ENCODE data around the gene APOA5.
"Not testable (repeated sequence)": the region's sequence is repeated elsewhere in the genome, so short reads cannot be mapped to it uniquely, and the experiment has no call there.

Gene APOA5

GRCh38 chr11:116801662-116802061, 10.0 kb upstream of the APOA5 start:
- not testable (repeated sequence) for H3K4me1 ChIP-seq (ENCODE audit: control insufficient read depth in 2 of 2, insufficient read depth in 1 of 2, low read depth in 1 of 2, low read length in 2 of 2); H3K9me3 ChIP-seq (replicated peaks in 1 of 2; ENCODE audit: control insufficient read depth in 2 of 2, insufficient read depth in 1 of 2, low read depth in 1 of 2, low read length in 2 of 2); H3K79me1 ChIP-seq (ENCODE audit: low read depth, low read length); H3K27ac ChIP-seq (replicated peaks; ENCODE audit: low read length); H4K91ac ChIP-seq (ENCODE audit: low read depth, low read length, poor library complexity); H3K18ac ChIP-seq (ENCODE audit: low read length); H3K4me2 ChIP-seq (ENCODE audit: insufficient read depth, low read length, poor library complexity, severe bottlenecking); H3K14ac ChIP-seq (ENCODE audit: low read length); DNase-seq (ENCODE audit: low spot score); H3K4me3 ChIP-seq (ENCODE audit: low read length in 2 of 2); H2BK12ac ChIP-seq (ENCODE audit: low read length); H3K36me3 ChIP-seq (replicated peaks in 1 of 2; ENCODE audit: control insufficient read depth in 2 of 2, insufficient read depth in 2 of 2, low read length in 2 of 2); H2BK15ac ChIP-seq (ENCODE audit: low read length); H2BK120ac ChIP-seq (ENCODE audit: low read depth, low read length); H2AK5ac ChIP-seq (ENCODE audit: low read depth, low read length); H3K4ac ChIP-seq (ENCODE audit: low read length); H4K8ac ChIP-seq (ENCODE audit: low read depth, low read length); H2AFZ ChIP-seq (ENCODE audit: low read length); H2BK5ac ChIP-seq (ENCODE audit: low read length); H3K9ac ChIP-seq (ENCODE audit: low read depth, low read length, poor library complexity); H3K23ac ChIP-seq (ENCODE audit: low read depth, low read length, poor library complexity)
- peaks cover 0 to 27% (median 0%) of the 10 kb centered on the region in 3 experiments for H3K27me3 ChIP-seq (ENCODE audit: control insufficient read depth in 3 of 3, insufficient read depth in 3 of 3, low read depth in 1 of 3, low read length in 3 of 3)

- Histone ChIP-seq H2AFZ (ENCODE audit: low read length) (no peak overlapping the region), H3K4me3 (ENCODE audit: low read length in 2 of 2) (no peak overlapping the region), H3K9ac (ENCODE audit: low read depth, low read length, poor library complexity) (no peak overlapping the region), H4K91ac (ENCODE audit: low read depth, low read length, poor library complexity) (no peak overlapping the region), H3K4me2 (ENCODE audit: insufficient read depth, low read length, poor library complexity, severe bottlenecking) (no peak overlapping the region), H3K4me1 (ENCODE audit: control insufficient read depth in 2 of 2, insufficient read depth in 1 of 2, low read depth in 1 of 2, low read length in 2 of 2) (no peaks in the 10 kb centered on the region), H3K14ac (ENCODE audit: low read length) (no peak overlapping the region), H4K8ac (ENCODE audit: low read depth, low read length) (no peak overlapping the region), H3K23ac (ENCODE audit: low read depth, low read length, poor library complexity) (no peak overlapping the region), H2BK5ac (ENCODE audit: low read length) (no peak overlapping the region), H3K27me3 (ENCODE audit: control insufficient read depth in 3 of 3, insufficient read depth in 3 of 3, low read depth in 1 of 3, low read length in 3 of 3) (peaks cover 0 to 23% (median 0%) of the 10 kb centered on the region in 3 experiments), H3K4ac (ENCODE audit: low read length) (no peak overlapping the region), H2BK15ac (ENCODE audit: low read length) (no peak overlapping the region), H2BK12ac (ENCODE audit: low read length) (no peak overlapping the region), H3K36me3 (replicated peaks in 1 of 2; ENCODE audit: control insufficient read depth in 2 of 2, insufficient read depth in 2 of 2, low read length in 2 of 2) (no peaks in the 10 kb centered on the region), H3K27ac (replicated peaks; ENCODE audit: low read length) (no peak overlapping the region), H2BK120ac (ENCODE audit: low read depth, low read length) (no peak overlapping the region), H3K79me1 (ENCODE audit: low read depth, low read length) (no peaks in the 10 kb centered on the region), H2AK5ac (ENCODE audit: low read depth, low read length) (no peak overlapping the region), H3K9me3 (replicated peaks in 1 of 2; ENCODE audit: control insufficient read depth in 2 of 2, insufficient read depth in 1 of 2, low read depth in 1 of 2, low read length in 2 of 2) (no peaks in the 10 kb centered on the region), H3K18ac (ENCODE audit: low read length) (no peak overlapping the region)
- WGBS, 2 donors (ENCODE audit: extremely low coverage in 2 of 2, insufficient read length in 2 of 2, insufficient replicate concordance in 1 of 2) = no CpG with 5 or more reads among the region's 2 CpGs
- DNase-seq (ENCODE audit: low spot score) = no peak
These were observed 8.9 kb upstream of the APOA5 start for GRCh38 chr11:116800610-116801009.

GRCh38 chr11:116798368-116798767, 6.7 kb upstream of the APOA5 start:
- no peak overlapping the region for H3K4ac ChIP-seq (ENCODE audit: low read length)
- no peak for DNase-seq (ENCODE audit: low spot score)
- H3K36me3 ChIP-seq (replicated peaks in 1 of 2; ENCODE audit: control insufficient read depth in 2 of 2, insufficient read depth in 2 of 2, low read length in 2 of 2) = no peaks in the 10 kb centered on the region
- no peak overlapping the region for H4K8ac ChIP-seq (ENCODE audit: low read depth, low read length)
- H2BK5ac ChIP-seq (ENCODE audit: low read length) = no peak overlapping the region
- no peak overlapping the region for H2BK12ac ChIP-seq (ENCODE audit: low read length)
- no peak overlapping the region for H3K4me3 ChIP-seq (ENCODE audit: low read length in 2 of 2)
- no peak overlapping the region for H3K18ac ChIP-seq (ENCODE audit: low read length)
- no CpG with 5 or more reads among the region's 5 CpGs for WGBS, 2 donors (ENCODE audit: extremely low coverage in 2 of 2, insufficient read length in 2 of 2, insufficient replicate concordance in 1 of 2)
- H3K23ac ChIP-seq (ENCODE audit: low read depth, low read length, poor library complexity) = no peak overlapping the region
- H3K79me1 ChIP-seq (ENCODE audit: low read depth, low read length) = no peaks in the 10 kb centered on the region
- H3K27ac ChIP-seq (replicated peaks; ENCODE audit: low read length) = no peak overlapping the region
- no peak overlapping the region for H3K9ac ChIP-seq (ENCODE audit: low read depth, low read length, poor library complexity)
- no peak overlapping the region for H2BK15ac ChIP-seq (ENCODE audit: low read length)
- H2AFZ ChIP-seq (ENCODE audit: low read length) = no peak overlapping the region
- no peaks in the 10 kb centered on the region for H3K9me3 ChIP-seq (replicated peaks in 1 of 2; ENCODE audit: control insufficient read depth in 2 of 2, insufficient read depth in 1 of 2, low read depth in 1 of 2, low read length in 2 of 2)
- no peak overlapping the region for H3K14ac ChIP-seq (ENCODE audit: low read length)
- H3K4me2 ChIP-seq (ENCODE audit: insufficient read depth, low read length, poor library complexity, severe bottlenecking) = no peak overlapping the region
- no peak overlapping the region for H2AK5ac ChIP-seq (ENCODE audit: low read depth, low read length)
- peaks cover 0 to 10% (median 0%) of the 10 kb centered on the region in 3 experiments for H3K27me3 ChIP-seq (ENCODE audit: control insufficient read depth in 3 of 3, insufficient read depth in 3 of 3, low read depth in 1 of 3, low read length in 3 of 3)
- H3K4me1 ChIP-seq (ENCODE audit: control insufficient read depth in 2 of 2, insufficient read depth in 1 of 2, low read depth in 1 of 2, low read length in 2 of 2) = no peaks in the 10 kb centered on the region
- no peak overlapping the region for H2BK120ac ChIP-seq (ENCODE audit: low read depth, low read length)
- H4K91ac ChIP-seq (ENCODE audit: low read depth, low read length, poor library complexity) = no peak overlapping the region

GRCh38 chr11:116797816-116798215, 6.1 kb upstream of the APOA5 start:
- Histone ChIP-seq H3K4me2 (ENCODE audit: insufficient read depth, low read length, poor library complexity, severe bottlenecking) (no peak overlapping the region), H3K4me1 (ENCODE audit: control insufficient read depth in 2 of 2, insufficient read depth in 1 of 2, low read depth in 1 of 2, low read length in 2 of 2) (no peaks in the 10 kb centered on the region), H3K9ac (ENCODE audit: low read depth, low read length, poor library complexity) (no peak overlapping the region), H3K9me3 (replicated peaks in 1 of 2; ENCODE audit: control insufficient read depth in 2 of 2, insufficient read depth in 1 of 2, low read depth in 1 of 2, low read length in 2 of 2) (no peaks in the 10 kb centered on the region), H2AFZ (ENCODE audit: low read length) (no peak overlapping the region), H2AK5ac (ENCODE audit: low read depth, low read length) (no peak overlapping the region), H3K27ac (replicated peaks; ENCODE audit: low read length) (no peak overlapping the region), H2BK120ac (ENCODE audit: low read depth, low read length) (no peak overlapping the region), H2BK12ac (ENCODE audit: low read length) (no peak overlapping the region), H3K36me3 (replicated peaks in 1 of 2; ENCODE audit: control insufficient read depth in 2 of 2, insufficient read depth in 2 of 2, low read length in 2 of 2) (no peaks in the 10 kb centered on the region), H3K27me3 (ENCODE audit: control insufficient read depth in 3 of 3, insufficient read depth in 3 of 3, low read depth in 1 of 3, low read length in 3 of 3) (peaks cover 0 to 8% (median 0%) of the 10 kb centered on the region in 3 experiments), H4K8ac (ENCODE audit: low read depth, low read length) (no peak overlapping the region), H3K23ac (ENCODE audit: low read depth, low read length, poor library complexity) (no peak overlapping the region), H2BK5ac (ENCODE audit: low read length) (no peak overlapping the region), H3K4me3 (ENCODE audit: low read length in 2 of 2) (no peak overlapping the region), H3K14ac (ENCODE audit: low read length) (no peak overlapping the region), H3K4ac (ENCODE audit: low read length) (no peak overlapping the region), H3K18ac (ENCODE audit: low read length) (no peak overlapping the region), H4K91ac (ENCODE audit: low read depth, low read length, poor library complexity) (no peak overlapping the region), H2BK15ac (ENCODE audit: low read length) (no peak overlapping the region), H3K79me1 (ENCODE audit: low read depth, low read length) (no peaks in the 10 kb centered on the region)
- no CpG with 5 or more reads among the region's 5 CpGs for WGBS, 2 donors (ENCODE audit: extremely low coverage in 2 of 2, insufficient read length in 2 of 2, insufficient replicate concordance in 1 of 2)
- no peak for DNase-seq (ENCODE audit: low spot score)
